H9 (cell line): ENCODE data around the gene ZNF134. TPM values are rescaled to one million over a fixed set of nuclear protein-coding genes. Genes with fewer than 3 reads are reported as not detected.

Source experiments
- DNase-seq: peaks from one replicate; pipeline ENCODE4 v3.0.0-alpha.2; 2017
- H2AFZ ChIP-seq: one replicate; pipeline ENCODE4 v1.6.1; 2013; ENCODE audit warnings: mild to moderate bottlenecking, low read length, control low read depth, moderate library complexity
- H2AK5ac ChIP-seq: 2 replicates; pipeline ENCODE4 v1.6.1; 2013; ENCODE audit warnings: low read length, control low read depth, mixed read lengths; ENCODE audit not compliant: insufficient read length
- H2BK120ac ChIP-seq: one replicate; pipeline ENCODE4 v1.6.1; 2013; ENCODE audit warnings: low read depth, mild to moderate bottlenecking, low read length, control low read depth, inconsistent platforms; ENCODE audit not compliant: poor library complexity, severe bottlenecking
- H2BK12ac ChIP-seq: 2 replicates; pipeline ENCODE4 v1.6.1; 2013; ENCODE audit warnings: low read length, control low read depth, mixed read lengths, low read depth; ENCODE audit not compliant: insufficient read length
- H2BK15ac ChIP-seq: 2 replicates; pipeline ENCODE4 v1.6.1; 2013; ENCODE audit warnings: low read depth, low read length, control low read depth
- H2BK20ac ChIP-seq: one replicate; pipeline ENCODE4 v1.6.1; 2013; ENCODE audit warnings: low read depth, mild to moderate bottlenecking, low read length, control low read depth, inconsistent platforms; ENCODE audit not compliant: poor library complexity, severe bottlenecking
- H2BK5ac ChIP-seq: 2 replicates; pipeline ENCODE4 v1.6.1; 2013; ENCODE audit warnings: low read length, control low read depth, mixed read lengths; ENCODE audit not compliant: insufficient read length
- H3K14ac ChIP-seq: 2 replicates; pipeline ENCODE4 v1.6.1; 2013; ENCODE audit warnings: low read length, control low read depth; ENCODE audit not compliant: insufficient read depth
- H3K18ac ChIP-seq: 2 replicates; pipeline ENCODE4 v1.6.1; 2013; ENCODE audit warnings: low read depth, mild to moderate bottlenecking, mixed read lengths, low read length, control low read depth; ENCODE audit not compliant: insufficient read length
- H3K23ac ChIP-seq: 2 replicates; pipeline ENCODE4 v1.6.1; 2013; ENCODE audit warnings: low read length, control low read depth, mixed read lengths, low read depth; ENCODE audit not compliant: insufficient read length
- H3K23me2 ChIP-seq: 2 replicates; pipeline ENCODE4 v1.6.1; 2013; ENCODE audit warnings: low read depth, mild to moderate bottlenecking, mixed read lengths, low read length, control low read depth; ENCODE audit not compliant: insufficient read length, poor library complexity, severe bottlenecking
- H3K27ac ChIP-seq: 2 replicates; pipeline ENCODE4 v1.5.1; 2013; ENCODE audit warnings: low read length, control low read depth, mixed read lengths, low read depth; ENCODE audit not compliant: insufficient read length
- H3K27me3 ChIP-seq: 2 replicates; pipeline ENCODE4 v1.6.1; 2013; ENCODE audit warnings: low read length, control low read depth, inconsistent platforms; ENCODE audit not compliant: insufficient read depth
- H3K4ac ChIP-seq: 2 replicates; pipeline ENCODE4 v1.6.1; 2013; ENCODE audit warnings: low read depth, mild to moderate bottlenecking, control low read depth, inconsistent platforms, low read length, moderate library complexity
- H3K4me1 ChIP-seq: 2 replicates; pipeline ENCODE4 v1.6.1; 2013; ENCODE audit warnings: low read length, control low read depth, inconsistent platforms; ENCODE audit not compliant: insufficient read depth
- H3K4me2 ChIP-seq: 2 replicates; pipeline ENCODE4 v1.6.1; 2013; ENCODE audit warnings: low read length, control low read depth, mixed read lengths; ENCODE audit not compliant: insufficient read length, insufficient read depth
- H3K56ac ChIP-seq: 2 replicates; pipeline ENCODE4 v1.6.1; 2013; ENCODE audit warnings: low read depth, mild to moderate bottlenecking, mixed read lengths, low read length, control low read depth; ENCODE audit not compliant: insufficient read length
- H3K79me1 ChIP-seq: 2 replicates; pipeline ENCODE4 v1.6.1; 2013; ENCODE audit warnings: low read depth, mild to moderate bottlenecking, moderate library complexity, low read length, control low read depth, inconsistent platforms; ENCODE audit not compliant: insufficient read depth, poor library complexity, severe bottlenecking
- H3K79me2 ChIP-seq: 2 replicates; pipeline ENCODE4 v1.6.1; 2013; ENCODE audit warnings: low read length, control low read depth, inconsistent platforms; ENCODE audit not compliant: insufficient read depth
- H3K9ac ChIP-seq: 2 replicates; pipeline ENCODE4 v1.6.1; 2013; ENCODE audit warnings: low read length, control low read depth, mixed read lengths; ENCODE audit not compliant: insufficient read length; ENCODE audit errors: extremely low read depth
- H3K9me3 ChIP-seq: one replicate; pipeline ENCODE4 v1.6.1; 2013; ENCODE audit warnings: low read depth, low read length, inconsistent platforms; ENCODE audit not compliant: control insufficient read depth
- H3T11ph ChIP-seq: one replicate; pipeline ENCODE4 v1.6.1; 2013; ENCODE audit warnings: mild to moderate bottlenecking, low read length, control low read depth, inconsistent platforms
- H4K20me1 ChIP-seq: one replicate; pipeline ENCODE4 v1.6.1; 2013; ENCODE audit not compliant: control insufficient read depth, insufficient read length, insufficient read depth
- H4K5ac ChIP-seq: 2 replicates; pipeline ENCODE4 v1.6.1; 2013; ENCODE audit warnings: low read depth, mild to moderate bottlenecking, mixed read lengths, low read length, control low read depth; ENCODE audit not compliant: insufficient read length
- H4K8ac ChIP-seq: replicated peaks from 2 replicates; pipeline ENCODE4 v1.6.1; 2013; ENCODE audit warnings: low read length, control low read depth, mixed read lengths, low read depth; ENCODE audit not compliant: insufficient read length
- H4K91ac ChIP-seq: 2 replicates; pipeline ENCODE4 v1.6.1; 2013; ENCODE audit warnings: low read depth, mild to moderate bottlenecking, moderate library complexity, mixed read lengths, low read length, control low read depth; ENCODE audit not compliant: insufficient read length
- H3K27ac Mint-ChIP-seq, 3 experiments: 2 replicates in 2 of 3; 3 replicates in 1 of 3; pipeline ENCODE4 v1.8.0; 2020 to 2021; ENCODE audit warnings: mixed read lengths in 3 of 3, mild to moderate bottlenecking in 1 of 3, moderate library complexity in 1 of 3
- H3K27me3 Mint-ChIP-seq: 2 replicates; pipeline ENCODE4 v1.8.0; 2021; ENCODE audit warnings: low read depth, mild to moderate bottlenecking, moderate library complexity, mixed read lengths
- H3K36me3 Mint-ChIP-seq, 3 experiments: 2 replicates in 2 of 3; 3 replicates in 1 of 3; pipeline ENCODE4 v1.8.0; 2020 to 2021; ENCODE audit warnings: low read depth in 3 of 3, mixed read lengths in 3 of 3; ENCODE audit not compliant: insufficient read depth in 1 of 3
- H3K4me1 Mint-ChIP-seq, 2 experiments: 2 replicates each; pipeline ENCODE4 v1.8.0; 2020; ENCODE audit warnings: mixed read lengths in 2 of 2
- H3K4me3 Mint-ChIP-seq, 2 experiments: 2 replicates in 1 of 2; 3 replicates in 1 of 2; pipeline ENCODE4 v1.8.0; 2020 to 2021; ENCODE audit warnings: mild to moderate bottlenecking in 2 of 2, mixed read lengths in 2 of 2, moderate library complexity in 1 of 2
- H3K9me3 Mint-ChIP-seq, 2 experiments: 2 replicates in 1 of 2; 3 replicates in 1 of 2; pipeline ENCODE4 v1.8.0; 2020; ENCODE audit warnings: mild to moderate bottlenecking in 2 of 2, mixed read lengths in 2 of 2, moderate library complexity in 1 of 2
- total RNA-seq: library from RNA; stranded (reverse); gene quantifications from 2 replicates; pipeline ENCODE4 v1.2.1, GENCODE V29; 2021
- TF ChIP-seq, protein P1 (sequence below): fragments of 200-600 bp; sonication (generic); conservative IDR thresholded peaks from 3 replicates; pipeline ENCODE4 v1.8.0; 2021; ENCODE audit warnings: antibody characterized with exemption, mild to moderate bottlenecking

ZNF134 gene
- total RNA-seq, 1 experiment from 2014 or later = 44.1 TPM

DNA sequence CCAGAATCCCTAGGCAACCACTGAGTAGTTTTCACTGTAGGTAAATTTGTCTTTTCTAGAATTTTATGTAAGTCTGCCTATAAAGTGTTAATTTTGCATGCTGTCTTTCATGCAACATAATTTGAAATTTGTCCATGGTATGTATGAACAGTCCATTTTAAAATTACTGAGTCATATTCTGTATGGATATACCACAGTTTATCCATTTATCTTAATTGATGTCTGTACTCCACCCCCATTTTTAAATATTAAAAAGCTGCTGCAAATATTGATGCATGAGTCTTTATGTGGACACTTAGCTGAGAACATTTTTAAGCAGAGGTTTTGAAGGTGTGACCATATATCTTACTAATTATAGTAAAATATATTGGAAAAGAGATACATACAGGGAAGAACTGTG is 9.0 kb downstream of the ZNF134 start:
- Histone ChIP-seq H3T11ph (no peak overlapping the region), H4K91ac (no peak overlapping the region), H4K20me1 (no peaks in the 10 kb centered on the region), H3K9ac (no peak overlapping the region), H3K27ac (no peak overlapping the region), H2AK5ac (no peak overlapping the region), H3K18ac (no peak overlapping the region), H3K9me3 (peaks cover 49% of the 10 kb centered on the region), H2BK20ac (no peak overlapping the region), H3K79me2 (peaks cover 10% of the 10 kb centered on the region; the same call in 1 of the 2 replicates), H3K4ac (no peak overlapping the region), H3K23ac (no peak overlapping the region), H3K23me2 (no peaks in the 10 kb centered on the region), H2BK12ac (no peak overlapping the region), H3K4me2 (no peak overlapping the region), H3K56ac (no peak overlapping the region), H2BK120ac (no peak overlapping the region), H4K8ac (no peak overlapping the region), H3K4me1 (no peaks in the 10 kb centered on the region), H3K14ac (no peak overlapping the region), H2BK5ac (no peak overlapping the region), H2AFZ (no peak overlapping the region), H3K79me1 (no peaks in the 10 kb centered on the region), H4K5ac (no peak overlapping the region), H3K27me3 (no peaks in the 10 kb centered on the region), H2BK15ac (no peak overlapping the region)
- TF ChIP-seq, protein P1, sequence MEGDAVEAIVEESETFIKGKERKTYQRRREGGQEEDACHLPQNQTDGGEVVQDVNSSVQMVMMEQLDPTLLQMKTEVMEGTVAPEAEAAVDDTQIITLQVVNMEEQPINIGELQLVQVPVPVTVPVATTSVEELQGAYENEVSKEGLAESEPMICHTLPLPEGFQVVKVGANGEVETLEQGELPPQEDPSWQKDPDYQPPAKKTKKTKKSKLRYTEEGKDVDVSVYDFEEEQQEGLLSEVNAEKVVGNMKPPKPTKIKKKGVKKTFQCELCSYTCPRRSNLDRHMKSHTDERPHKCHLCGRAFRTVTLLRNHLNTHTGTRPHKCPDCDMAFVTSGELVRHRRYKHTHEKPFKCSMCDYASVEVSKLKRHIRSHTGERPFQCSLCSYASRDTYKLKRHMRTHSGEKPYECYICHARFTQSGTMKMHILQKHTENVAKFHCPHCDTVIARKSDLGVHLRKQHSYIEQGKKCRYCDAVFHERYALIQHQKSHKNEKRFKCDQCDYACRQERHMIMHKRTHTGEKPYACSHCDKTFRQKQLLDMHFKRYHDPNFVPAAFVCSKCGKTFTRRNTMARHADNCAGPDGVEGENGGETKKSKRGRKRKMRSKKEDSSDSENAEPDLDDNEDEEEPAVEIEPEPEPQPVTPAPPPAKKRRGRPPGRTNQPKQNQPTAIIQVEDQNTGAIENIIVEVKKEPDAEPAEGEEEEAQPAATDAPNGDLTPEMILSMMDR = no peak
- Mint-ChIP-seq H3K27ac (no peak overlapping the region), H3K9me3 (peaks cover 70 to 75% of the 10 kb centered on the region in 2 experiments), H3K27me3 (no peaks in the 10 kb centered on the region; the same call in none of the 2 replicates), H3K4me1 (no peaks in the 10 kb centered on the region), H3K4me3 (no peak overlapping the region), H3K36me3 (peaks cover 71 to 75% (median 74%) of the 10 kb centered on the region in 3 experiments)
- no peak for DNase-seq
